Activated CD8-positive, alpha-beta T cell treated with anti-CD3 and anti-CD28 coated beads for 36 hours (primary cell): ENCODE results near the gene KCNAB3. TPM values are rescaled to one million over a fixed set of nuclear protein-coding genes. Genes with fewer than 3 reads are reported as not detected.

ENCODE experiments used
- ATAC-seq: fragments of 200-7000 bp; cut with Tn5 transposase; one replicate; pipeline ENCODE4 v1.10.0; 2021; ENCODE audit warnings: mild to moderate bottlenecking, moderate library complexity
- CTCF ChIA-PET: fragments of 350-600 bp; sonication (Branson Sonifier 250); formaldehyde crosslinking; loops from one replicate; lab custom pipeline; 2021; ENCODE audit warnings: antibody characterized with exemption; lab: Charles Lee
- POLR2A ChIA-PET: fragments of 350-600 bp; sonication (Branson Sonifier 250); formaldehyde crosslinking; loops from one replicate; lab custom pipeline; 2021; ENCODE audit warnings: antibody characterized with exemption; lab: Charles Lee
- DNase-seq: peaks from one replicate; pipeline ENCODE4 v3.0.0-alpha.2; 2020
- H3K27ac Mint-ChIP-seq: one replicate; pipeline ENCODE4 v1.8.0; 2021; ENCODE audit warnings: mild to moderate bottlenecking, mixed read lengths
- H3K27me3 Mint-ChIP-seq: one replicate; pipeline ENCODE4 v1.8.0; 2021; ENCODE audit warnings: mixed read lengths
- H3K36me3 Mint-ChIP-seq: one replicate; pipeline ENCODE4 v1.8.0; 2021; ENCODE audit warnings: low read depth, mixed read lengths
- H3K4me1 Mint-ChIP-seq: one replicate; pipeline ENCODE4 v1.8.0; 2021; ENCODE audit warnings: low read depth, mixed read lengths
- H3K4me3 Mint-ChIP-seq: one replicate; pipeline ENCODE4 v1.8.0; 2021; ENCODE audit warnings: mild to moderate bottlenecking, moderate library complexity, mixed read lengths
- H3K9me3 Mint-ChIP-seq: one replicate; pipeline ENCODE4 v1.8.0; 2021; ENCODE audit warnings: mixed read lengths
- CTCF ChIP-seq: fragments of 200-600 bp; IDR thresholded peaks from one replicate; pipeline ENCODE4 v1.8.0; 2022; ENCODE audit warnings: antibody characterized with exemption, mild to moderate bottlenecking
- intact Hi-C: fragments of 100-400 bp; cut with micrococcal nuclease; formaldehyde crosslinking; loops from one replicate; pipeline ENCODE4 v1.10.0; 2022
- total RNA-seq, 2 experiments: library from RNA; stranded (reverse); gene quantifications; one replicate each; pipeline ENCODE4 v1.2.3, GENCODE V29; 2021

The KCNAB3 gene
- total RNA-seq, 2 experiments from 2014 or later, result 7.2 to 7.6 TPM

GRCh38 chr17:7932949-7933348 lies 3.3 kb upstream of the KCNAB3 start:
- POLR2A ChIA-PET, result interaction anchor here (0.7 to 2.3 kb wide), 18 partner anchors 8 to 315 kb away, joined by 3 to 17 read pairs (median 4); partner anchors contain the start of genes CHD3, CTC1 and RNF227
- peak overlapping the region; percentile 87 for H3K4me3 Mint-ChIP-seq
- peaks cover 40% of the 10 kb centered on the region for H3K4me1 Mint-ChIP-seq
- peak overlapping the region; percentile 94 for H3K27ac Mint-ChIP-seq
- peak; percentile 62 for DNase-seq
- no peaks in the 10 kb centered on the region for H3K9me3 Mint-ChIP-seq
- H3K36me3 Mint-ChIP-seq, result peaks cover 31% of the 10 kb centered on the region
- intact Hi-C loops, result no loop called here
- no peak for ATAC-seq
- H3K27me3 Mint-ChIP-seq, result no peaks in the 10 kb centered on the region
- CTCF ChIA-PET, result interaction anchor here (0.7 to 8.2 kb wide), 19 partner anchors 11 to 186 kb away, joined by 3 to 90 read pairs (median 6); partner anchors contain the start of genes ALOXE3 and RNF227
- TF ChIP-seq CTCF, result no peak

DNA sequence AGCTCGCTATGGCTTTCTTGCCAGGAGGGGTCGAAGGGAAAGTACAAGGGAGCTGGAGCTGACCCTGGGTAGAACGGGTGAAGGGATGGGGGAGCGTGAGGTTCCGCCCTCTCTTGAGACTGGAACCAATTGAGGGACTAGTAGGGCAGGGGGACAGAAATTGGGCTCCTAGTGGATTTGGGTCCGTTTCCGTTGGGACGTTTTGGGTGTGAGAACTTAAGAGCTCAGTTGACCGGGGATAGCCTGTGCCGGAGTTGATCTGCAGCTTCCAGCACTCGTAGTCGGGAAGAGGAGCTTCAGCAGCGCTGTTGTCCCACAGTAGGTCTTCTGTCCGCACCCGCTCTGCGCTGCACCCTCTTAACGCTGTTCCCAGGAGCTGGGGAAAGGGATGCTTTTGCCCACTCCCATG lies 2.8 kb upstream of the KCNAB3 start:
- H3K4me3 Mint-ChIP-seq, result peak overlapping the region; percentile 87
- CTCF ChIA-PET, result interaction anchor here (0.7 to 8.2 kb wide), 18 partner anchors 10 to 186 kb away, joined by 3 to 90 read pairs (median 6); partner anchors contain the start of genes ALOXE3 and RNF227

DNA sequence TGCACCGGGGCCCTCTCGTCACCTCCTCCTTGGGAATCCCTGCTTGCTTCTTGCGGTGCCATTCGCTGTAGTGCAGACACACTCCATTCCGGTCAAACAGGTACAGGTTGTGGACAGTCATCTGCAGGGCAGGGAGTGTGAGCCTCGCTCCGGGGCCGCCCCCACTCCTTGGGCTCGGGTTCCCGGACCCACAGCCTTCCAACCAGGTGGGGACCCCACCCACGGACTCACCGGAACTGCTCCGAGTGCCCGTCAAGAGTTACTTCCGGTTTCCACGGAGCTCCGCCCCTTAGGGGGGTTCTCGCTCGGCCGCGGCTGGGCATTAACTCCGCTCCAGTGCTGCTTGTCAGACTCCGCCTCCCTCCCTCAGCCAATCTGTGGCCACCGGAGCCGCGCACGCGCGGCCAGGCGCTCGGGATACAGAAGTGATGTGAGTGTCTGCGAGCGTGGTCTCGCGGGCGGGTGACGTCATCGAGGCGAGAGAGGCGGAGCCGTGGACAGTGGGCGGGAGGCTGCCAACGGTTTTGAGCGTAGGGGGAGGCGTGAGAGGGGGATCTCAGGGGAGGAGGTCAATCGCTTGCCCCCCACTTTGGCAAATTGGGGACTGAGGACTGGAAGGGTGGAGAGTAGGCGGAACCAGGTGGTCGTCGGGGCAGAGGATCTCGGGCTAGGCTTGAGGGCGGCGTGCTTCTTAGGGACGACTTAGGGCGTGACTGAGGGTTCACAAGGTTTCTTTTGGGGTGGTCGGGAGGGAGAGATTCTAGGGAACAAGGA lies 2.2 kb upstream of the KCNAB3 start, which contains the start of the genes CNTROB and TRAPPC1:
CNTROB (plus strand) TSS at position 498 of the 774 bp plus-strand sequence. CDS start 874 bp downstream, outside the sequence.
TRAPPC1 (minus strand) TSS at position 238 of the 774 bp plus-strand sequence; CDS start at position 121, 117 bp downstream.
- ATAC-seq (peak; percentile 99), DNase-seq (peak; percentile 99)
- peak within 1 kb of the TSS; percentile 87 for H3K4me3 Mint-ChIP-seq
- TF ChIP-seq CTCF, result no peak
- ChIA-PET CTCF (interaction anchor here (1.1 to 8.2 kb wide), 14 partner anchors 10 to 162 kb away, joined by 4 to 90 read pairs (median 6); partner anchors contain the start of gene RNF227), POLR2A (interaction anchor here (0.7 to 2.3 kb wide), 17 partner anchors 8 to 245 kb away, joined by 3 to 17 read pairs (median 4); partner anchors contain the start of gene RNF227)
- no peaks in the 10 kb centered on the region for H3K27me3 Mint-ChIP-seq
- peaks cover 27% of the 10 kb centered on the region for H3K36me3 Mint-ChIP-seq
- peaks cover 40% of the 10 kb centered on the region for H3K4me1 Mint-ChIP-seq
- H3K9me3 Mint-ChIP-seq, result no peaks in the 10 kb centered on the region
- H3K27ac Mint-ChIP-seq, result peak within 1 kb of the TSS; percentile 94
- intact Hi-C loops, result no loop called here

More for the DNA sequence above, 2.8 kb upstream of the KCNAB3 start:
- DNase-seq (peak; percentile 43), ATAC-seq (peak; percentile 27)
- H3K9me3 Mint-ChIP-seq, result no peaks in the 10 kb centered on the region
- peaks cover 32% of the 10 kb centered on the region for H3K36me3 Mint-ChIP-seq
- peaks cover 40% of the 10 kb centered on the region for H3K4me1 Mint-ChIP-seq
- H3K27ac Mint-ChIP-seq, result peak overlapping the region; percentile 94
- POLR2A ChIA-PET, result interaction anchor here (0.7 to 2.3 kb wide), 19 partner anchors 8 to 316 kb away, joined by 3 to 17 read pairs (median 4); partner anchors contain the start of genes CHD3, CTC1 and RNF227
- intact Hi-C loops, result no loop called here
- H3K27me3 Mint-ChIP-seq, result no peaks in the 10 kb centered on the region
- no peak for TF ChIP-seq CTCF

DNA sequence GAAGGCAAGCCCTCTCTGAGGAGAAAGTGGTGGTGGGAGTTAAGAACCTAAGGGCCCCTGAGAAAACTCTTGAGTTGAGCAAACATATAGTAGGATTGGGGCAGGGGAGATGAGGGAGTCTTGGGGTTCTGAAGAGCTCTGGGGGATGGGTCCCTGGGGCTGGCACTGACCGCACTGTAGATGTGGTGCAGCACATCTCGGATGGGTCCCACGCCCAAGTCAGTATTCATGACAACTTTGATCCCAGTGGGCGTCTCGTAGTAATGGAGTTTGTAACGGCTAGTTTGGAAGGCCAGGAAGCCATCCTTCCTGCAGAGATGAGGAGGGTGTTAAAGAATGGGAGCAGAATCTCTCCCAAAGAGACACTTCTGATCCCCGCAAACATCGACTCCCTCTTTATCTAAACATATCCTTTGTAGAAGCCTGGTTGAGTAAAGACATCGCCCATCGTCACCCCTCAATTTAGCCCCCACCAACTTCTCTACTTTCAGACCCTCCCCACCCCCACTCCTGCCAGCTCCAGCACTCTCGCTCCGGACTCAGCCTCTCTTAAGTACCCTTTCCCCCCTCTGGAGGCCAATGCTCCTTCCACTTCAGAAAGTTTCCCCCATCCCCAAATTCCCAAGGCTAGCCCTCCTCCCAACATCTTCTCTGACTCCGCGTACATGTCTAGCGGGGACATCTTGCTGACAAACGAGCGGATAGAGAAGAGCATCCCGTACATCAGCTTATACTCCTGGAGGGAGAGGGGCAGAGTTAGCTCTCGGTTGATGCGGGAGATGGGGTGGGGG lies 1.4 kb upstream of the KCNAB3 start:
- Mint-ChIP-seq H3K27me3 (no peaks in the 10 kb centered on the region), H3K4me1 (peaks cover 37% of the 10 kb centered on the region)

More for the DNA sequence above, 1.4 kb upstream of the KCNAB3 start:
- ATAC-seq (no peak), DNase-seq (peak; percentile 21)
- Mint-ChIP-seq H3K27ac (peak overlapping the region; percentile 94), H3K4me3 (peak overlapping the region; percentile 87), H3K36me3 (peaks cover 19% of the 10 kb centered on the region), H3K9me3 (no peaks in the 10 kb centered on the region)
- ChIA-PET CTCF (interaction anchor here (1.1 to 8.2 kb wide), 9 partner anchors 13 to 163 kb away, joined by 4 to 90 read pairs (median 6); partner anchors contain the start of gene RNF227), POLR2A (interaction anchor here (0.7 to 2.3 kb wide), 7 partner anchors 9 to 244 kb away, joined by 3 to 12 read pairs (median 3); partner anchors contain the start of gene RNF227)
- intact Hi-C loops, result no loop called here
- TF ChIP-seq CTCF, result no peak
